ENCODE results near the gene TMEM74B.

The TMEM74B gene

GRCh38 chr20:1182106-1182505 lies 2.7 kb downstream of the TMEM74B start:
- Histone ChIP-seq H3K27ac (ENCODE audit: low read depth, low read length) (no peak overlapping the region), H3K9ac (ENCODE audit: low read depth in 1 of 2, low read length in 2 of 2) (no peak overlapping the region), H3K4me1 (ENCODE audit: control insufficient read depth in 1 of 2, insufficient read depth in 2 of 2, low read length in 2 of 2) (peaks cover 14 to 19% of the 10 kb centered on the region in 2 donors), H3K27me3 (ENCODE audit: control insufficient read depth in 1 of 2, insufficient read depth in 2 of 2, low read length in 2 of 2) (peaks cover 0 to 5% of the 10 kb centered on the region in 2 donors), H3K4me3 (ENCODE audit: low read depth in 1 of 2, low read length in 2 of 2) (no peak overlapping the region), H3K9me3 (ENCODE audit: control insufficient read depth in 1 of 2, low read length in 2 of 2) (no peaks in the 10 kb centered on the region), H3K36me3 (ENCODE audit: control insufficient read depth in 1 of 2, insufficient read depth in 2 of 2, low read length in 2 of 2) (no peaks in the 10 kb centered on the region)

- Histone ChIP-seq H3K4me1 (ENCODE audit: control insufficient read depth in 1 of 2, insufficient read depth in 2 of 2, low read length in 2 of 2) (peaks cover 2 to 8% of the 10 kb centered on the region in 2 donors), H3K9me3 (ENCODE audit: control insufficient read depth in 1 of 2, low read length in 2 of 2) (no peaks in the 10 kb centered on the region), H3K9ac (ENCODE audit: low read depth in 1 of 2, low read length in 2 of 2) (no peak overlapping the region), H3K27ac (ENCODE audit: low read depth, low read length) (no peak overlapping the region), H3K36me3 (ENCODE audit: control insufficient read depth in 1 of 2, insufficient read depth in 2 of 2, low read length in 2 of 2) (peaks cover 0 to 4% of the 10 kb centered on the region in 2 donors), H3K4me3 (ENCODE audit: low read depth in 1 of 2, low read length in 2 of 2) (no peak overlapping the region), H3K27me3 (ENCODE audit: control insufficient read depth in 1 of 2, insufficient read depth in 2 of 2, low read length in 2 of 2) (peaks cover 0 to 5% of the 10 kb centered on the region in 2 donors)
Observed at GRCh38 chr20:1180949-1181348, 3.8 kb downstream of the TMEM74B start.

DNA sequence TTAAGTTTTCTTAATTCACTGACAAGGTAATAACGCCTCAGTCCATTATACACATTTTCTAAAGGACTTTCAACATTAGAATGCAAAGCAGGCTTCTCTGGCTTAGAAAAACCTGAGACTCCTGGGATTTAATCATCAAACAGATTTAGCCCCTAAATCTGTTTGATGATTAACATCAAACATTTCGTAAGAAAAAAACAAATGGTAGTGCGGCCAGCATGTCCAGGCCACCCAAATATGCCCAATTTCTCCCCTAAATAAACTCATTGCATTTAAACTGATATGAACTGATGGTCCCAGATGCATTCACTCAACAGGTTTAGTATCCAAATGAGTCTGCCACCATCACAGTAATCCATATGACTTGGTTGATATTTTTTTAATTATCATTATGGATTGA lies 6.2 kb downstream of the TMEM74B start:
- H3K9me3 ChIP-seq (ENCODE audit: control insufficient read depth in 1 of 2, low read length in 2 of 2), result no peaks in the 10 kb centered on the region

DNA sequence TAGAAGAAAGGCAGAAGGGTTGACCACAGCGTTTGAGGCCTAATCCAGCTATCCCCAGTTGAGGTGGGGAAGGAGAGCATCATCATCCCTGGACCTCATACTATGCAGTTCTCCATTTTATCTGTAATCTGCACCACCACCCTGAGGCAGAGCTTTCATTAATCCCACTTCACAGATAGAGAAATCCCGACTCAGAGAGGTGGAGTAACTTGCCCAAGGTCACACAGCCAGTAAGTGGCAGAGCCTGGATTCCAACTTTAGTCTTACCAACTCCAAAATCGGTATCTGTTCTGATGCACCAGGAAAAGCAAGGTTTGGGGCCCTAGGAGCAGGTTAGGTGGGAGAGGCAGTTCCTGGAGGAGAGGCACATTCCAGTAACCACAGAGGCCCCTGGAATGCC lies 6.7 kb downstream of the TMEM74B start:
- no peak overlapping the region for H3K9ac ChIP-seq (ENCODE audit: low read depth in 1 of 2, low read length in 2 of 2)
- no peaks in the 10 kb centered on the region for H3K9me3 ChIP-seq (ENCODE audit: control insufficient read depth in 1 of 2, low read length in 2 of 2)
- no peak overlapping the region for H3K27ac ChIP-seq (ENCODE audit: low read depth, low read length)
- no peak overlapping the region for H3K4me3 ChIP-seq (ENCODE audit: low read depth in 1 of 2, low read length in 2 of 2)
- H3K36me3 ChIP-seq (ENCODE audit: control insufficient read depth in 1 of 2, insufficient read depth in 2 of 2, low read length in 2 of 2), result peaks cover 0 to 23% of the 10 kb centered on the region in 2 donors
- peaks cover 0 to 2% of the 10 kb centered on the region in 2 donors for H3K4me1 ChIP-seq (ENCODE audit: control insufficient read depth in 1 of 2, insufficient read depth in 2 of 2, low read length in 2 of 2)
- H3K27me3 ChIP-seq (ENCODE audit: control insufficient read depth in 1 of 2, insufficient read depth in 2 of 2, low read length in 2 of 2), result no peaks in the 10 kb centered on the region

More for the DNA sequence above, 6.2 kb downstream of the TMEM74B start:
- Histone ChIP-seq H3K27ac (ENCODE audit: low read depth, low read length) (no peak overlapping the region), H3K36me3 (ENCODE audit: control insufficient read depth in 1 of 2, insufficient read depth in 2 of 2, low read length in 2 of 2) (peaks cover 0 to 19% of the 10 kb centered on the region in 2 donors), H3K4me1 (ENCODE audit: control insufficient read depth in 1 of 2, insufficient read depth in 2 of 2, low read length in 2 of 2) (no peaks in the 10 kb centered on the region), H3K27me3 (ENCODE audit: control insufficient read depth in 1 of 2, insufficient read depth in 2 of 2, low read length in 2 of 2) (no peaks in the 10 kb centered on the region), H3K4me3 (ENCODE audit: low read depth in 1 of 2, low read length in 2 of 2) (no peak overlapping the region), H3K9ac (ENCODE audit: low read depth in 1 of 2, low read length in 2 of 2) (no peak overlapping the region)

- Histone ChIP-seq H3K4me1 (ENCODE audit: control insufficient read depth in 1 of 2, insufficient read depth in 2 of 2, low read length in 2 of 2) (peaks cover 0 to 3% of the 10 kb centered on the region in 2 donors), H3K9me3 (ENCODE audit: control insufficient read depth in 1 of 2, low read length in 2 of 2) (no peaks in the 10 kb centered on the region), H3K36me3 (ENCODE audit: control insufficient read depth in 1 of 2, insufficient read depth in 2 of 2, low read length in 2 of 2) (peaks cover 0 to 27% of the 10 kb centered on the region in 2 donors), H3K4me3 (ENCODE audit: low read depth in 1 of 2, low read length in 2 of 2) (no peak overlapping the region), H3K27ac (ENCODE audit: low read depth, low read length) (no peak overlapping the region), H3K9ac (ENCODE audit: low read depth in 1 of 2, low read length in 2 of 2) (no peak overlapping the region), H3K27me3 (ENCODE audit: control insufficient read depth in 1 of 2, insufficient read depth in 2 of 2, low read length in 2 of 2) (no peaks in the 10 kb centered on the region)
Observed at GRCh38 chr20:1177680-1178079, 7.1 kb downstream of the TMEM74B start.

- H3K36me3 ChIP-seq (ENCODE audit: control insufficient read depth in 1 of 2, insufficient read depth in 2 of 2, low read length in 2 of 2), result peaks cover 12 to 47% of the 10 kb centered on the region in 2 donors
- H3K9me3 ChIP-seq (ENCODE audit: control insufficient read depth in 1 of 2, low read length in 2 of 2), result no peaks in the 10 kb centered on the region
- H3K9ac ChIP-seq (ENCODE audit: low read depth in 1 of 2, low read length in 2 of 2), result no peak overlapping the region
- no peak overlapping the region for H3K27ac ChIP-seq (ENCODE audit: low read depth, low read length)
- H3K27me3 ChIP-seq (ENCODE audit: control insufficient read depth in 1 of 2, insufficient read depth in 2 of 2, low read length in 2 of 2), result no peaks in the 10 kb centered on the region
- peaks cover 0 to 3% of the 10 kb centered on the region in 2 donors for H3K4me1 ChIP-seq (ENCODE audit: control insufficient read depth in 1 of 2, insufficient read depth in 2 of 2, low read length in 2 of 2)
- no peak overlapping the region for H3K4me3 ChIP-seq (ENCODE audit: low read depth in 1 of 2, low read length in 2 of 2)
Observed at GRCh38 chr20:1174787-1175186, 10.0 kb downstream of the TMEM74B start.

DNA sequence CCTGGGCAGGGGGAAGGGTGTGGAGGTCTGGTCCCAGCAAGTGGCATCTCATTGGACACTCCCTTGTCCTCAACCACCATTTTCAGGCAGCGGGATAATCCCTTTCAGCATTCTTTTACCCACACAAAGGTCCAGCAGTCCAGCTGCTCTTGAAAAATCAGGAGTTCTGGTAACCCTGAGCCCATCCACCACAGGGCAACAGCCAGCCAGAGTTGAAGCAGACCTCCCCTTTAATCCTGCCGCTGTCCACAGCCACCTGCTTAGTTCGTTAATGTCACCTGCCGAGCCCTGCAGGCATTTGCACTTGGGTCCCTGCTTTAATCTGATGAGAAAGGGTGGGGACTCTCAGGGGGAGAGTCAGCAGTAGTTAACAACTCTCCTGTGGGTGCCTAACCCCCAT lies 11.1 kb downstream of the TMEM74B start:
- H3K9ac ChIP-seq (ENCODE audit: low read depth in 1 of 2, low read length in 2 of 2), result no peak overlapping the region
- H3K9me3 ChIP-seq (ENCODE audit: control insufficient read depth in 1 of 2, low read length in 2 of 2), result no peaks in the 10 kb centered on the region
- H3K4me1 ChIP-seq (ENCODE audit: control insufficient read depth in 1 of 2, insufficient read depth in 2 of 2, low read length in 2 of 2), result peaks cover 0 to 3% of the 10 kb centered on the region in 2 donors
- no peak overlapping the region for H3K4me3 ChIP-seq (ENCODE audit: low read depth in 1 of 2, low read length in 2 of 2)
- no peaks in the 10 kb centered on the region for H3K27me3 ChIP-seq (ENCODE audit: control insufficient read depth in 1 of 2, insufficient read depth in 2 of 2, low read length in 2 of 2)
- H3K27ac ChIP-seq (ENCODE audit: low read depth, low read length), result no peak overlapping the region
- H3K36me3 ChIP-seq (ENCODE audit: control insufficient read depth in 1 of 2, insufficient read depth in 2 of 2, low read length in 2 of 2), result peaks cover 21 to 58% of the 10 kb centered on the region in 2 donors

DNA sequence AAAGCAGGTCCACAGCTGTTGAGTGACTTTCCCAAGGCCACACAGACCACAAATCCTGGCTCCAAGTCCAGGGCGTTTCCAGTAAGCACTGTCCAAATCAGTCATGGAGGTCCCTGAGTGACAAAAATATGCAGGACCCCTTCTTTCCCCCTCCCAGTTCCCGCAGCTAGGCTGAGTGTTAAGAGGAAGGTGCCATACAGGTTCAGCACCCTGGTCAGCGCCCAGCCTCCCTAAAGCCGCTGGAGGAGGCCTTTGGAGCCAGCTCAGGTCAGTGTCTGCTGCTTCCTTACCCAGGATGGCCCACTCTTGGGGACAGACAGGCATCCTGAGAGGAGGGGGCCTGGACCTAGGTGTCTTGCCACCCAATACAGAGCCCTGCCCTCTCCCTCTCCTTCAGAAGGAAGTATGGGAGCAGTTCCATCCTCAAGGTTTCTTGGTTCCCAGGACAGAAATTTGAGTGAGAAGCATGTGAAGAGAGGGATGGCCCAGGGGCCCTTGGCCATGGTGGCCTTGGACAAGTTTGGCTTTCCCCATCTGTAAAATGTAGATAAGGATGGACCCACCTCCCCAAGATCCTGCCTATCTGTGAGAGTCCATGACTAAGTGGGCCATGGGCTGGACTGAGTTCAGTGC lies 13.2 kb downstream of the TMEM74B start:
- Histone ChIP-seq H3K36me3 (ENCODE audit: control insufficient read depth in 1 of 2, insufficient read depth in 2 of 2, low read length in 2 of 2) (peaks cover 41 to 79% of the 10 kb centered on the region in 2 donors), H3K27me3 (ENCODE audit: control insufficient read depth in 1 of 2, insufficient read depth in 2 of 2, low read length in 2 of 2) (no peaks in the 10 kb centered on the region), H3K4me3 (ENCODE audit: low read depth in 1 of 2, low read length in 2 of 2) (no peak overlapping the region), H3K9me3 (ENCODE audit: control insufficient read depth in 1 of 2, low read length in 2 of 2) (no peaks in the 10 kb centered on the region), H3K27ac (ENCODE audit: low read depth, low read length) (no peak overlapping the region), H3K9ac (ENCODE audit: low read depth in 1 of 2, low read length in 2 of 2) (no peak overlapping the region), H3K4me1 (ENCODE audit: control insufficient read depth in 1 of 2, insufficient read depth in 2 of 2, low read length in 2 of 2) (peaks cover 0 to 3% of the 10 kb centered on the region in 2 donors)

GRCh38 chr20:1169224-1169623 lies 15.6 kb downstream of the TMEM74B start:
- Histone ChIP-seq H3K4me1 (ENCODE audit: control insufficient read depth in 1 of 2, insufficient read depth in 2 of 2, low read length in 2 of 2) (peaks cover 0 to 3% of the 10 kb centered on the region in 2 donors), H3K9ac (ENCODE audit: low read depth in 1 of 2, low read length in 2 of 2) (no peak overlapping the region), H3K27me3 (ENCODE audit: control insufficient read depth in 1 of 2, insufficient read depth in 2 of 2, low read length in 2 of 2) (no peaks in the 10 kb centered on the region), H3K36me3 (ENCODE audit: control insufficient read depth in 1 of 2, insufficient read depth in 2 of 2, low read length in 2 of 2) (peaks cover 61 to 87% of the 10 kb centered on the region in 2 donors), H3K4me3 (ENCODE audit: low read depth in 1 of 2, low read length in 2 of 2) (no peak overlapping the region), H3K27ac (ENCODE audit: low read depth, low read length) (no peak overlapping the region), H3K9me3 (ENCODE audit: control insufficient read depth in 1 of 2, low read length in 2 of 2) (no peaks in the 10 kb centered on the region)

GRCh38 chr20:1166948-1167720 lies 17.6 kb downstream of the TMEM74B start:
- no peaks in the 10 kb centered on the region for H3K4me1 ChIP-seq (ENCODE audit: control insufficient read depth in 1 of 2, insufficient read depth in 2 of 2, low read length in 2 of 2)
- no peaks in the 10 kb centered on the region for H3K27me3 ChIP-seq (ENCODE audit: control insufficient read depth in 1 of 2, insufficient read depth in 2 of 2, low read length in 2 of 2)
- H3K9me3 ChIP-seq (ENCODE audit: control insufficient read depth in 1 of 2, low read length in 2 of 2), result no peaks in the 10 kb centered on the region
- no peak overlapping the region for H3K9ac ChIP-seq (ENCODE audit: low read depth in 1 of 2, low read length in 2 of 2)
- H3K27ac ChIP-seq (ENCODE audit: low read depth, low read length), result no peak overlapping the region
- no peak overlapping the region for H3K4me3 ChIP-seq (ENCODE audit: low read depth in 1 of 2, low read length in 2 of 2)
- H3K36me3 ChIP-seq (ENCODE audit: control insufficient read depth in 1 of 2, insufficient read depth in 2 of 2, low read length in 2 of 2), result peaks cover 74 to 91% of the 10 kb centered on the region in 2 donors

Measured in duodenal mucosa (tissue), 2 donors.